Measurements from ENCODE around the gene LPP. TPM values are rescaled to one million over a fixed set of nuclear protein-coding genes. Genes with fewer than 3 reads are reported as not detected.

Gene LPP
- total and polyA plus RNA-seq, 2 of the 4 experiments (the other 2 are of a cell fraction) = 16.0 to 130 TPM

DNA sequence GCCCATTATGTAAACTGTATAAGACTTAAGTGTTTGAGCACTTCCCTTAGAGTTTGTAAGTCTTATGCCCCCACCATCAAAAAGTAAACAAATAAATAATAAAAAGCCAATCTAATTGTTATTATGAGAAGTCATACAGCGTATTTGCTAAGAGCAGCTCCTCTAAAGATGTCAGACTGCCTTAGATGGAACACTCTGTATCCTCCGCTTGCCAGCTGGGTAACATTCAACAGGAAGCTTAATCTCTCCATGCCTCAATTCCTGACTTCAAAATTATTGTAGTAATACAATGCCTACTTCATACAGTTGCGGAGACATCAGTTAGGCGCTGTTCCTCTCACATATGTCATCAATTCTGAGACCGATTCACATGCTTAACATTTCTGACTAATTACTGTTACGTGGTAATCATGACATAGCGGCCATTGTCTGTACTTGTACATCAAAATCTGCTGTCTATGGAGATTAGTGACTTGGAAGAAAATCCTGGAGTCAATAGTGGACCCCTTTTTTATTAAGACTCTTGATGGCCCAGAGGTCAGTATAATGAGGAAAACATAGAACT lies 417.7 kb downstream of the LPP start:
- no peak overlapping the region for H4K8ac ChIP-seq (ENCODE audit: low read depth in 2 of 2, low read length in 2 of 2)
- H3K4me3 ChIP-seq (ENCODE audit: insufficient read depth, low read depth, low read length) = no peak overlapping the region
- H3K56ac ChIP-seq (ENCODE audit: extremely low read depth, insufficient read depth, low read length) = no peak overlapping the region
- H3K27me3 ChIP-seq (ENCODE audit: control insufficient read depth, insufficient read depth, low read length) = no peaks in the 10 kb centered on the region
- H3K9me3 ChIP-seq (ENCODE audit: control insufficient read depth, insufficient read depth, low read length) = no peaks in the 10 kb centered on the region
- H3K23ac ChIP-seq (ENCODE audit: low read depth, low read length) = no peak overlapping the region
- intact Hi-C loops (cut with micrococcal nuclease) (loop anchor here (1.0 kb wide), 1 partner anchor 8 kb away; no protein-coding TSS in a partner anchor), in situ Hi-C loops (cut with MboI; ENCODE audit: low sequenced_read_pairs) (no loop called here), dilution Hi-C loops (cut with HindIII; ENCODE audit: low sequenced_read_pairs, unreplicated experiment) (no loop called here)
- H3K4me2 ChIP-seq (ENCODE audit: low read depth, low read length) = no peak overlapping the region
- ChIA-PET CTCF (interaction anchor here (1.4 kb wide), 1 partner anchor 383 kb away, joined by 3 read pairs; no protein-coding TSS in a partner anchor), POLR2A (ENCODE audit: unreplicated experiment) (interaction anchor here (0.7 kb wide), 1 partner anchor 301 kb away, joined by 3 read pairs; no protein-coding TSS in a partner anchor)
- no peak overlapping the region for H3K27ac ChIP-seq (ENCODE audit: insufficient read depth, low read length)
- no peak overlapping the region for H2BK15ac ChIP-seq (ENCODE audit: low read depth, low read length)
- H3K4me1 ChIP-seq (ENCODE audit: control insufficient read depth, insufficient read depth, low read length) = peaks cover 9% of the 10 kb centered on the region
- ATAC-seq (ENCODE audit: low read depth) (no peak), DNase-seq (no peak)
- BruUV-seq (replicated peaks) = no TSS peak
- H3K36me3 ChIP-seq (ENCODE audit: control insufficient read depth, insufficient read depth, low read length) = peaks cover 1% of the 10 kb centered on the region; the same call in 1 of the 2 replicates
- H4K5ac ChIP-seq (ENCODE audit: low read depth, low read length) = no peak overlapping the region
- H3K4ac ChIP-seq (ENCODE audit: low read depth, low read length) = no peak overlapping the region
- TF ChIP-seq CEBPB (IDR thresholded peaks at IDR 0.05; ENCODE audit: low read depth, low read length) = no peak
- no peak for TF ChIP-seq BHLHE40 (IDR thresholded peaks at IDR 0.05; ENCODE audit: low read depth, low read length)
- TF ChIP-seq, protein P1, sequence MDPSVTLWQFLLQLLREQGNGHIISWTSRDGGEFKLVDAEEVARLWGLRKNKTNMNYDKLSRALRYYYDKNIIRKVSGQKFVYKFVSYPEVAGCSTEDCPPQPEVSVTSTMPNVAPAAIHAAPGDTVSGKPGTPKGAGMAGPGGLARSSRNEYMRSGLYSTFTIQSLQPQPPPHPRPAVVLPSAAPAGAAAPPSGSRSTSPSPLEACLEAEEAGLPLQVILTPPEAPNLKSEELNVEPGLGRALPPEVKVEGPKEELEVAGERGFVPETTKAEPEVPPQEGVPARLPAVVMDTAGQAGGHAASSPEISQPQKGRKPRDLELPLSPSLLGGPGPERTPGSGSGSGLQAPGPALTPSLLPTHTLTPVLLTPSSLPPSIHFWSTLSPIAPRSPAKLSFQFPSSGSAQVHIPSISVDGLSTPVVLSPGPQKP (IDR thresholded peaks at IDR 0.05; ENCODE audit: borderline replicate concordance, low read depth, low read length) = no peak
- no peak for TF ChIP-seq NFE2L2 (IDR thresholded peaks at IDR 0.05; ENCODE audit: low read depth, low read length)
- TF ChIP-seq CHD1 (IDR thresholded peaks at IDR 0.05; ENCODE audit: low read depth, low read length) = no peak
- TF ChIP-seq RFX5 (IDR thresholded peaks at IDR 0.05; ENCODE audit: low read depth, low read length) = no peak
- TF ChIP-seq MAZ (IDR thresholded peaks at IDR 0.05; ENCODE audit: borderline replicate concordance, low read depth, low read length) = no peak
- TF ChIP-seq, protein P2, sequence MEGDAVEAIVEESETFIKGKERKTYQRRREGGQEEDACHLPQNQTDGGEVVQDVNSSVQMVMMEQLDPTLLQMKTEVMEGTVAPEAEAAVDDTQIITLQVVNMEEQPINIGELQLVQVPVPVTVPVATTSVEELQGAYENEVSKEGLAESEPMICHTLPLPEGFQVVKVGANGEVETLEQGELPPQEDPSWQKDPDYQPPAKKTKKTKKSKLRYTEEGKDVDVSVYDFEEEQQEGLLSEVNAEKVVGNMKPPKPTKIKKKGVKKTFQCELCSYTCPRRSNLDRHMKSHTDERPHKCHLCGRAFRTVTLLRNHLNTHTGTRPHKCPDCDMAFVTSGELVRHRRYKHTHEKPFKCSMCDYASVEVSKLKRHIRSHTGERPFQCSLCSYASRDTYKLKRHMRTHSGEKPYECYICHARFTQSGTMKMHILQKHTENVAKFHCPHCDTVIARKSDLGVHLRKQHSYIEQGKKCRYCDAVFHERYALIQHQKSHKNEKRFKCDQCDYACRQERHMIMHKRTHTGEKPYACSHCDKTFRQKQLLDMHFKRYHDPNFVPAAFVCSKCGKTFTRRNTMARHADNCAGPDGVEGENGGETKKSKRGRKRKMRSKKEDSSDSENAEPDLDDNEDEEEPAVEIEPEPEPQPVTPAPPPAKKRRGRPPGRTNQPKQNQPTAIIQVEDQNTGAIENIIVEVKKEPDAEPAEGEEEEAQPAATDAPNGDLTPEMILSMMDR (conservative IDR thresholded peaks at IDR 0.05; ENCODE audit: low read depth, low read length) = no peak
- no peak for TF ChIP-seq MAFK (IDR thresholded peaks at IDR 0.05; ENCODE audit: low read depth, low read length)
- H3K14ac ChIP-seq (replicated peaks; ENCODE audit: low read depth, low read length) = no peak overlapping the region
- H2AK9ac ChIP-seq (replicated peaks; ENCODE audit: low read depth, low read length, poor library complexity) = no peak overlapping the region
- H2AFZ ChIP-seq (replicated peaks; ENCODE audit: low read length, poor library complexity) = no peak overlapping the region
- no peak overlapping the region for H2BK120ac ChIP-seq (ENCODE audit: low read depth, low read length)
- H2BK5ac ChIP-seq (ENCODE audit: low read depth, low read length, poor library complexity, severe bottlenecking) = no peak overlapping the region
- no peak overlapping the region for H2BK20ac ChIP-seq (ENCODE audit: low read depth, low read length)
- no peak overlapping the region for H2AK5ac ChIP-seq (ENCODE audit: low read depth, low read length)
- peaks cover 12% of the 10 kb centered on the region for H3K9me1 ChIP-seq (ENCODE audit: insufficient read depth, low read length)
- no peak overlapping the region for H3K9ac ChIP-seq (ENCODE audit: low read depth, low read length)
- peaks cover 46 to 71% of the 10 kb centered on the region in 2 experiments for H3K79me1 ChIP-seq (ENCODE audit: low read depth in 1 of 2, low read length in 2 of 2)
- peaks cover 12% of the 10 kb centered on the region; the same call in 1 of the 2 replicates for H4K20me1 ChIP-seq (ENCODE audit: insufficient read depth, low read length)
- 93% methylated on average over 2 of the region's 7 CpGs; no CpG with 5 or more reads in 1 of the 2 experiments for WGBS, 2 experiments (ENCODE audit: extremely low coverage in 2 of 2, insufficient read length in 1 of 2)
- H3K18ac ChIP-seq (ENCODE audit: low read depth, low read length) = no peak overlapping the region
- no peak overlapping the region for H4K91ac ChIP-seq (ENCODE audit: insufficient read depth, low read depth, low read length)
